ENCODE measurements around the gene FAM114A1. TPM values are rescaled to one million over a fixed set of nuclear protein-coding genes. Genes with fewer than 3 reads are reported as not detected.

Gene FAM114A1
- total RNA-seq, 3 donors from 2014 or later (not counting 1 experiment from before 2014, with no cell fraction given), result 0.31 to 0.70 TPM; not detected in 1

- peak overlapping the region; percentile 76 for H3K4me3 Mint-ChIP-seq
- intact Hi-C loops (cut with micrococcal nuclease), result no loop called here
- no peaks in the 10 kb centered on the region for H3K36me3 Mint-ChIP-seq
- Histone ChIP-seq H3K27ac (ENCODE audit: low read length) (no peak overlapping the region), H3K9me3 (ENCODE audit: control insufficient read depth, insufficient read depth, low read length) (no peaks in the 10 kb centered on the region), H3K4me3 (ENCODE audit: low read length) (peak overlapping the region; percentile 22), H3K4me1 (ENCODE audit: control insufficient read depth, insufficient read depth, low read length) (peaks cover 6% of the 10 kb centered on the region), H3K36me3 (ENCODE audit: control insufficient read depth, insufficient read depth, low read length) (no peaks in the 10 kb centered on the region), H3K27me3 (ENCODE audit: control insufficient read depth, insufficient read depth, low read length) (no peaks in the 10 kb centered on the region)
- H3K9me3 Mint-ChIP-seq, result no peaks in the 10 kb centered on the region
- peaks cover 0 to 10% of the 10 kb centered on the region in 2 donors for H3K4me1 Mint-ChIP-seq
- no peak overlapping the region for H3K27ac Mint-ChIP-seq
- TF ChIP-seq CTCF (IDR thresholded peaks at IDR 0.05), result no peak
- ATAC-seq, result peak in 2 of 3 donors; percentile 21 to 30
- 78% methylated on average over 28 of the region's 30 CpGs for WGBS (ENCODE audit: insufficient coverage)
- DNase-seq, result no peak
- peaks cover 9 to 22% of the 10 kb centered on the region in 2 donors for H3K27me3 Mint-ChIP-seq (ENCODE audit: low read depth in 2 of 2)
Observed at GRCh38 chr4:38868059-38868960, 704 bp downstream of the FAM114A1 start.

- intact Hi-C loops (cut with micrococcal nuclease), result no loop called here
- no peak for TF ChIP-seq CTCF (IDR thresholded peaks at IDR 0.05)
- no peaks in the 10 kb centered on the region for H3K36me3 ChIP-seq (ENCODE audit: control insufficient read depth, insufficient read depth, low read length)
- H3K9me3 Mint-ChIP-seq, result no peaks in the 10 kb centered on the region
- H3K4me1 ChIP-seq (ENCODE audit: control insufficient read depth, insufficient read depth, low read length), result peaks cover 6% of the 10 kb centered on the region
- ATAC-seq (no peak), DNase-seq (no peak)
- H3K36me3 Mint-ChIP-seq, result no peaks in the 10 kb centered on the region
- no peak overlapping the region for H3K27ac ChIP-seq (ENCODE audit: low read length)
- H3K27me3 Mint-ChIP-seq (ENCODE audit: low read depth in 2 of 2), result peaks cover 15 to 16% of the 10 kb centered on the region in 2 donors
- no peaks in the 10 kb centered on the region for H3K9me3 ChIP-seq (ENCODE audit: control insufficient read depth, insufficient read depth, low read length)
- no peak overlapping the region for H3K4me3 ChIP-seq (ENCODE audit: low read length)
- no peaks in the 10 kb centered on the region for H3K27me3 ChIP-seq (ENCODE audit: control insufficient read depth, insufficient read depth, low read length)
- WGBS (ENCODE audit: insufficient coverage), result 76% methylated on average over 2 of the region's 2 CpGs
- no peak overlapping the region for H3K4me3 Mint-ChIP-seq
- peaks cover 0 to 10% of the 10 kb centered on the region in 2 donors for H3K4me1 Mint-ChIP-seq
- H3K27ac Mint-ChIP-seq, result no peak overlapping the region
Observed at GRCh38 chr4:38869511-38869910, 1.9 kb downstream of the FAM114A1 start.

- intact Hi-C loops (cut with micrococcal nuclease), result no loop called here
- Histone ChIP-seq H3K9me3 (ENCODE audit: control insufficient read depth, insufficient read depth, low read length) (no peaks in the 10 kb centered on the region), H3K27me3 (ENCODE audit: control insufficient read depth, insufficient read depth, low read length) (no peaks in the 10 kb centered on the region), H3K36me3 (ENCODE audit: control insufficient read depth, insufficient read depth, low read length) (no peaks in the 10 kb centered on the region), H3K27ac (ENCODE audit: low read length) (no peak overlapping the region), H3K4me1 (ENCODE audit: control insufficient read depth, insufficient read depth, low read length) (peaks cover 6% of the 10 kb centered on the region), H3K4me3 (ENCODE audit: low read length) (no peak overlapping the region)
- DNase-seq, result no peak
- TF ChIP-seq CTCF (IDR thresholded peaks at IDR 0.05), result no peak
- Mint-ChIP-seq H3K27ac (no peak overlapping the region), H3K27me3 (ENCODE audit: low read depth in 2 of 2) (peaks cover 15 to 20% of the 10 kb centered on the region in 2 donors), H3K9me3 (no peaks in the 10 kb centered on the region), H3K4me3 (no peak overlapping the region), H3K4me1 (peaks cover 0 to 10% of the 10 kb centered on the region in 2 donors), H3K36me3 (no peaks in the 10 kb centered on the region)
- ATAC-seq, result no peak
- 84% methylated on average over 7 of the region's 7 CpGs for WGBS (ENCODE audit: insufficient coverage)
Observed at GRCh38 chr4:38870098-38870808, 2.6 kb downstream of the FAM114A1 start.

Measured in natural killer cell (primary cell).